ENCODE measurements around the gene NXPH3. TPM values are rescaled to one million over a fixed set of nuclear protein-coding genes. Genes with fewer than 3 reads are reported as not detected.

The NXPH3 gene
- total RNA-seq, 1 donor from 2014 or later = 0.52 TPM

- Histone ChIP-seq H3K9me3 (ENCODE audit: control insufficient read depth in 3 of 3, low read length in 3 of 3) (no peaks in the 10 kb centered on the region), H3K4me3 (ENCODE audit: low read length in 3 of 3) (no peak overlapping the region), H3K27me3 (ENCODE audit: control insufficient read depth in 3 of 3, insufficient read depth in 3 of 3, low read length in 3 of 3) (peaks cover 0 to 13% (median 4%) of the 10 kb centered on the region in 3 donors), H3K4me1 (ENCODE audit: control insufficient read depth in 3 of 3, insufficient read depth in 3 of 3, low read length in 3 of 3) (peaks cover 4 to 7% (median 6%) of the 10 kb centered on the region in 3 donors), H3K27ac (ENCODE audit: low read depth, low read length) (no peak overlapping the region), H3K36me3 (ENCODE audit: control insufficient read depth in 3 of 3, insufficient read depth in 3 of 3, low read length in 3 of 3) (no peaks in the 10 kb centered on the region), H3K9ac (ENCODE audit: low read depth in 1 of 3, low read length in 3 of 3) (no peak overlapping the region)
These were observed 20.8 kb upstream of the NXPH3 start for GRCh38 chr17:49554694-49555494.

DNA sequence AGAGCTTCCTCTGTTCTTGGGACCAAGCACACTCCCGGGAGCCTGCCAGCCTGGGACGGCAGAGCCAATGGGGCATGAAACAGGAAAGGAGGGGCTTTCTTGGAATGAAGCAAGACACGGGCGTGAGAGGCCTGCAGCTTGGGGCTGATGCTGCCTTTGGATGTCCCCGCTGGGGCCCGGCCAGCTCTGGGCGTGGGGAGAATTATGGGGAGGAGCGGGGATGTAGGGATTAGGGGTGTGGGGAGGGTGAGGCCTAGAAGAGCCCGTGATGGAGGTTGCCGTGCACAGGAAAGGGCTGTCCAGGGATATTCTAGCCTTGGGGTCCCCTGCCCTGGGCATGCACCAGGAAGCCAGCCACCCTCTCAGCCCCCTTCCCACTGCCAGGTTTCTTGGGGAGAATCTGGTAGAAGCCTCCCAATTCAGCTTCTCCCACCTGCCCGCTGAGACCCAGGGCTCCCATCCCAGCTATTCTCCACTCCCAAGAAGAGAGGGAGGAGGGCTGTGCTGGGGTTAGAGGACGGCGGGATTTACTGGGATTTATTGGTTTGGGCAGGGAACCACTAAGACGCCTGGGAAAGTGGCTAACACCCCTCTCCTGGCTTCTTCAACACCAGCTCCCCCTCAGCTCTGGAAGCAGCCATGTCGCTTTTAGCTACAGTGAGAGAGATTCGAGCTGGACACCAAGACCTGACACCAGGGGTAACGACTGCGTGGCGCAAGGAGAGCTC is 20.0 kb upstream of the NXPH3 start:
- peak overlapping the region in 1 of 3 donors; percentile 54 for H3K4me3 ChIP-seq (ENCODE audit: low read length in 3 of 3)

DNA sequence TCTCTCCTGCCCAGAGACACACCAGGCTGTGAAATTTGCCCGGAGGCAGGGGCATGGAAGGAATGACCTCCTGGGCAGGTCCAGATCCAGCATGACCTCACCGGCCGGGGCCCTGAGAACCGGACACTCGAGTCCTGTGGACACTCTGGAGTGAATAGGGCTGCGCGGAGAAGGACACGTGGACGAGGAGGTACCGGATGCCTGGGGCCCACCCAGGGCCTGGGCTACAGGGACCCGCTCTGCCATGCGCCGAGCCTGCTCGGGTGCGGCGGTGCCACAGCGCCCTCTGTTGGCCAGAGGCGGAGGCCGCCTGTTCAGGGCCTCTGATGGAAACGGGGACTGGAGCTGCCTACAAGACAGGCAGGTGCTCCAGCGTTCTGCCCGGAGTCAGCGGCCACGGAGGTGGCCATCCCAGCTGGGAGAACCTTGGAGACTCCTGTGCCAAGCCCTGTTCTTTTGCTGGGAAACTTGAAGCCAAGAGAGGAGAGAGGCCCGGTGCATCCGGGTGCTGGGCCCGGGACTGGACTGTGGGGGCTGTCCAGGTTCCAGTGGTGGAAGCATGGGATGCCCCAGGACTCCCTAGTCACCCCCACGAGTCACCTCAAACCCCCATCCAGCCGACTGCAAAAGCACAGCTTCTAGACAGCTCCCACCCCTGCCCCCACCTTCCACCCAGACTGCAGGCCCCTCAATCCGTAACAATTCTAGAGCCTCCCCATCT is 19.3 kb upstream of the NXPH3 start:
- Histone ChIP-seq H3K4me1 (ENCODE audit: control insufficient read depth in 3 of 3, insufficient read depth in 3 of 3, low read length in 3 of 3) (peaks cover 4 to 7% (median 6%) of the 10 kb centered on the region in 3 donors), H3K36me3 (ENCODE audit: control insufficient read depth in 3 of 3, insufficient read depth in 3 of 3, low read length in 3 of 3) (no peaks in the 10 kb centered on the region), H3K27ac (ENCODE audit: low read depth, low read length) (no peak overlapping the region), H3K9ac (ENCODE audit: low read depth in 1 of 3, low read length in 3 of 3) (peak overlapping the region in 2 of 3 donors; percentile 45 to 50), H3K27me3 (ENCODE audit: control insufficient read depth in 3 of 3, insufficient read depth in 3 of 3, low read length in 3 of 3) (peaks cover 0 to 13% (median 4%) of the 10 kb centered on the region in 3 donors), H3K9me3 (ENCODE audit: control insufficient read depth in 3 of 3, low read length in 3 of 3) (no peaks in the 10 kb centered on the region), H3K4me3 (ENCODE audit: low read length in 3 of 3) (peak overlapping the region; percentile 38 to 54 (median 43))

More for the DNA sequence above, 20.0 kb upstream of the NXPH3 start:
- Histone ChIP-seq H3K4me1 (ENCODE audit: control insufficient read depth in 3 of 3, insufficient read depth in 3 of 3, low read length in 3 of 3) (peaks cover 4 to 7% (median 6%) of the 10 kb centered on the region in 3 donors), H3K9me3 (ENCODE audit: control insufficient read depth in 3 of 3, low read length in 3 of 3) (no peaks in the 10 kb centered on the region), H3K36me3 (ENCODE audit: control insufficient read depth in 3 of 3, insufficient read depth in 3 of 3, low read length in 3 of 3) (no peaks in the 10 kb centered on the region), H3K27me3 (ENCODE audit: control insufficient read depth in 3 of 3, insufficient read depth in 3 of 3, low read length in 3 of 3) (peaks cover 0 to 13% (median 4%) of the 10 kb centered on the region in 3 donors), H3K27ac (ENCODE audit: low read depth, low read length) (no peak overlapping the region), H3K9ac (ENCODE audit: low read depth in 1 of 3, low read length in 3 of 3) (no peak overlapping the region)

DNA sequence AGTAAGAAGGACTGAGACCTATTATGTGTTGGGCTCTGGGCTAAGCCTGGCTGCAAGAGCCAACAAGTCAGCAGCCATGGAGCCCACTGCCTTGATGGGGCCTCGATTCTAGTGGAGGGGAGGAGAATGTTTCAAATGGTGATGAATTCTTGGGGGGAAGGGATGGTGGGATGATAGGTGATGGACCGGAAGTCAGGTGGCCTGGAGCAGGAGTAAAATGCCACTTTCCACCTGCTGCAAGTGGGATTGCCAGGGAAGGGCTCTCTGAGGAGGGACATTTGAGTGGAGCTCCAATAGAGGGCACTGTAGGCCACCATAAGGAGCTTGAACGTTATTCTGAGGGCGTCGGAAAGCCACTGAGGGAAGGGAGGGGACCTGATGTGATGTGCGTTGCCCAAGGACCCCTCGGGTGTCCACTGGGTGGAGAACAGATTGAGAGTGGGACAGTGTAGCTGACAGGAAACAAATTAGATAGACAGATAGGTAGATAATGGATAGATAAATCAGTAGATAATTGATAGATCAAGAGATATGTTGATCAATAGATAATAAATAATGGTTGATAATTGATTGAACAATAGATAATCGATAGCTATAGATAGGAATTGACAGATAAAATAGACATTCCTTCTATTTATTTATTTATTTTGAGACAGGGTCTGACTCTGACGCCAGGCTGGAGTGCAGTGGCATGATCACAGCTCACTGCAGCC is 18.2 kb upstream of the NXPH3 start:
- peaks cover 0 to 13% (median 4%) of the 10 kb centered on the region in 3 donors for H3K27me3 ChIP-seq (ENCODE audit: control insufficient read depth in 3 of 3, insufficient read depth in 3 of 3, low read length in 3 of 3)
- no peak overlapping the region for H3K9ac ChIP-seq (ENCODE audit: low read depth in 1 of 3, low read length in 3 of 3)
- H3K36me3 ChIP-seq (ENCODE audit: control insufficient read depth in 3 of 3, insufficient read depth in 3 of 3, low read length in 3 of 3) = no peaks in the 10 kb centered on the region
- H3K27ac ChIP-seq (ENCODE audit: low read depth, low read length) = no peak overlapping the region
- H3K4me1 ChIP-seq (ENCODE audit: control insufficient read depth in 3 of 3, insufficient read depth in 3 of 3, low read length in 3 of 3) = peaks cover 4 to 7% (median 6%) of the 10 kb centered on the region in 3 donors
- H3K9me3 ChIP-seq (ENCODE audit: control insufficient read depth in 3 of 3, low read length in 3 of 3) = no peaks in the 10 kb centered on the region
- H3K4me3 ChIP-seq (ENCODE audit: low read length in 3 of 3) = no peak overlapping the region

DNA sequence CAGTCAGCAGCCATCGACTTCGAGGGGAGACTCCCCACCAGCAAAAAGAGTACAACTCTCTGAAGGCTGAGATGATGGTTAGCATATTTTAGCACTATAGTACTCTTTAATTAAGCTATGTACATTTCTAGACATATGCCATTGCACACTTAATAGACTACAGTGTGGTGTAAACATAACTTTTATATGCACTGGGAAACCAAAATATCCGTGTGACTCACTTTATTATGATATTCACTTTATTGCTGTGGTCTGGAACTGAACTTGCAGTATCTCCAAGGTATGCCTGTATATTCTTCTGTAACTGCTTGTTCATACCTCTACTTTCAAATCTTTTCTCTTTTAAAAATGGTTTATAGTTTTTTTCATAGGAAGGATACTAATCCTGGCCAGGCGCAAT is 11.0 kb upstream of the NXPH3 start:
- Histone ChIP-seq H3K36me3 (ENCODE audit: control insufficient read depth in 3 of 3, insufficient read depth in 3 of 3, low read length in 3 of 3) (no peaks in the 10 kb centered on the region), H3K9ac (ENCODE audit: low read depth in 1 of 3, low read length in 3 of 3) (no peak overlapping the region), H3K9me3 (ENCODE audit: control insufficient read depth in 3 of 3, low read length in 3 of 3) (no peaks in the 10 kb centered on the region), H3K27me3 (ENCODE audit: control insufficient read depth in 3 of 3, insufficient read depth in 3 of 3, low read length in 3 of 3) (peaks cover 0 to 3% (median 0%) of the 10 kb centered on the region in 3 donors), H3K4me3 (ENCODE audit: low read length in 3 of 3) (no peak overlapping the region), H3K4me1 (ENCODE audit: control insufficient read depth in 3 of 3, insufficient read depth in 3 of 3, low read length in 3 of 3) (peaks cover 16 to 30% (median 30%) of the 10 kb centered on the region in 3 donors), H3K27ac (ENCODE audit: low read depth, low read length) (no peak overlapping the region)

DNA sequence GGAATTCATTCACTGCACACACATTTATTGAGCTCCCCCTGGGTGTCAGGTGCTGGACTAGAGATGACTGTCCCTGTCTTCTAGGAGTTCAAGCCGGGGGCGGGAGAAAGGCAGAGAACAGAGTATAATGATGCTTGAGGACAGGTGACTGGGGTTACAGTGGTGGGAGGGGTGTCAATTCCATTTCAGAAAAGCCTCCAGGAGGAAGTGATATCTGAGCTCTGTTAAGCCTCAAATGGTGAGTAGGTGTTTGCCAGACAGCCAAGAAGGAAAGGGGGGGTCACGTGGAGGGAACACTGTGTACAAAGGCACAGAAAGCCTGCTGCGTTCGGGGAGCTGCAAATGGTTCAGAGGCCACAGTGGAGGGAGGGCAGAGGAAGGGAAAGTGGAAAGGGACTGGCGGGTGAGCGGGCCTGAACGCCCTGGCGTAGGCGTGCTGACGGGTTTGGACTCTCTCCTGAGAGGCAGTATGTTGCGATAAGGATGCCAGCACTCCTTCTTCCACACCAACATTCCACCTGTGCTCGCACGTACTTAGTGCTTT is 9.7 kb upstream of the NXPH3 start:
- Histone ChIP-seq H3K4me1 (ENCODE audit: control insufficient read depth in 3 of 3, insufficient read depth in 3 of 3, low read length in 3 of 3) (peaks cover 20 to 33% (median 33%) of the 10 kb centered on the region in 3 donors), H3K27ac (ENCODE audit: low read depth, low read length) (peak overlapping the region; percentile 46), H3K4me3 (ENCODE audit: low read length in 3 of 3) (peak overlapping the region in 2 of 3 donors; percentile 35 to 56), H3K36me3 (ENCODE audit: control insufficient read depth in 3 of 3, insufficient read depth in 3 of 3, low read length in 3 of 3) (no peaks in the 10 kb centered on the region), H3K9ac (ENCODE audit: low read depth in 1 of 3, low read length in 3 of 3) (peak overlapping the region; percentile 33 to 74 (median 65)), H3K9me3 (ENCODE audit: control insufficient read depth in 3 of 3, low read length in 3 of 3) (no peaks in the 10 kb centered on the region), H3K27me3 (ENCODE audit: control insufficient read depth in 3 of 3, insufficient read depth in 3 of 3, low read length in 3 of 3) (peaks cover 0 to 3% (median 0%) of the 10 kb centered on the region in 3 donors)

DNA sequence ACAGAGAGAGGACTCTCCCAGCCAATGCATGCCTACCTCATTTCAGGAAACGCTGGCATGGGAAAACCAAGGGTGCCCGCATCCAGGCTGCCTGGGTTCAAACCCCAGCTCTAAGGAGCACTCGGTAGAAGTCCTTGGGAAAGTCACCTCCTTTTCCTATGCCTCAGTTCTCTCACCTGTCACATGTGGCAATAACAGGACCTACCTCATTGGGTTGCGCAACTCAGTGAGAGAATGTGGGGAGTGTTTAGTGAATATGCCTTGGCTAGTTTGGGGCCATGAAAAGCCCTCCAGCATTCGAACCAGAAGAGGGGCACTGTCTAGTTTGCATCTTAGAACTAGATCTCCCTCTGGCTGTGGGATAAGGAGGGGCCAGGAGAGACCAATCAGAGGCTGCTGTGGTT is 9.0 kb upstream of the NXPH3 start:
- Histone ChIP-seq H3K9me3 (ENCODE audit: control insufficient read depth in 3 of 3, low read length in 3 of 3) (no peaks in the 10 kb centered on the region), H3K36me3 (ENCODE audit: control insufficient read depth in 3 of 3, insufficient read depth in 3 of 3, low read length in 3 of 3) (no peaks in the 10 kb centered on the region), H3K27ac (ENCODE audit: low read depth, low read length) (no peak overlapping the region), H3K9ac (ENCODE audit: low read depth in 1 of 3, low read length in 3 of 3) (peak overlapping the region in 1 of 3 donors; percentile 8), H3K4me1 (ENCODE audit: control insufficient read depth in 3 of 3, insufficient read depth in 3 of 3, low read length in 3 of 3) (peaks cover 20 to 33% (median 33%) of the 10 kb centered on the region in 3 donors), H3K4me3 (ENCODE audit: low read length in 3 of 3) (no peak overlapping the region), H3K27me3 (ENCODE audit: control insufficient read depth in 3 of 3, insufficient read depth in 3 of 3, low read length in 3 of 3) (peaks cover 0 to 3% (median 0%) of the 10 kb centered on the region in 3 donors)

DNA sequence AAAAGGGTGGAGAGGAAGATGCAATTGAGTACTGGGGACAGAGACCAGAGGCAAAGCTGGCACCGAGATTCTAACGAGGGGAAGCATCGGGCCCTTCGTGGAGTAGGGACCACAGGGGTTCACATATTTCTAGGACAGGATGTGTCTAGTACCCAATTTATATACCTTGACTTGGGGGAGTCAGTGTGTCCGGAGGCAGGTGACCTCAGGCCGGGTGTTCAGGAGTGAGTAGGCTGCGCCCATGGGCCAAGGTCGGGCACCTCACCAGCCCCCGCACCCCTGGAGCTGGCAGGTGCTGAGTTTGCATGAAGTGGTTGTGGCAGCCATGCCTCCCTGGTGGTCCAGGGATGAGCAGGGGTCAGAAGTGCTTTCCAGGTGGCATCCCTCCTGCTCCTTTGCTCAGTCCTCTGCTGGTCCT is 8.6 kb upstream of the NXPH3 start:
- no peaks in the 10 kb centered on the region for H3K9me3 ChIP-seq (ENCODE audit: control insufficient read depth in 3 of 3, low read length in 3 of 3)
- no peaks in the 10 kb centered on the region for H3K36me3 ChIP-seq (ENCODE audit: control insufficient read depth in 3 of 3, insufficient read depth in 3 of 3, low read length in 3 of 3)
- H3K27me3 ChIP-seq (ENCODE audit: control insufficient read depth in 3 of 3, insufficient read depth in 3 of 3, low read length in 3 of 3) = peaks cover 0 to 3% (median 0%) of the 10 kb centered on the region in 3 donors
- no peak overlapping the region for H3K4me3 ChIP-seq (ENCODE audit: low read length in 3 of 3)
- H3K9ac ChIP-seq (ENCODE audit: low read depth in 1 of 3, low read length in 3 of 3) = peak overlapping the region in 1 of 3 donors; percentile 8
- H3K4me1 ChIP-seq (ENCODE audit: control insufficient read depth in 3 of 3, insufficient read depth in 3 of 3, low read length in 3 of 3) = peaks cover 20 to 33% (median 33%) of the 10 kb centered on the region in 3 donors
- H3K27ac ChIP-seq (ENCODE audit: low read depth, low read length) = no peak overlapping the region
